NCI-H2171 treated with DMSO at 0.1 percent for 48 hours (cell line): ENCODE data around the gene PPIP5K2.
A peak's percentile ranks its signal among the peaks of the same experiment; 100 is the strongest.

Experiments
- DNase-seq: peaks from one replicate; lab custom pipeline; 2025; lab: John Stamatoyannopoulos, UW

PPIP5K2 gene

DNA sequence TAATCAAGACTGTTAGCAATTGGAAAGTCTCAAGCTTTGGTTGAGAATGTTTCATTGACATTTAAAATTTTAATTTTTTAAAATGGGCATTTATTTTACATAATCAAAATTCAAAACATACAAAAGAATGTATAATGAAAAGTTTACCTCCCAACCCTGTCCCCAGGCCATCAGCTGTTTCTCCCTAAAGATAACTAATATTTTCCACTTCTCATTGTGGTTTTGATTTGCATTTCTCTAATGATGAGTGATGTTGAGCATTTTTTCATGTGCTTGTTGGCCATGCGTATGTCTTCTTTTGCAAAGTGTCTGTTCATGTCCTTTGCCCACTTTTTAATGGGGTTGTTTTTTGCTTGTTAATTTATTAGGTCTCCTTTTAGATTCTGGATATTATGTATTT is 127.0 kb downstream of the PPIP5K2 start:
- no peak for DNase-seq

GRCh38 chr5:103249068-103249467 is 129.0 kb downstream of the PPIP5K2 start:
- no peak for DNase-seq

DNA sequence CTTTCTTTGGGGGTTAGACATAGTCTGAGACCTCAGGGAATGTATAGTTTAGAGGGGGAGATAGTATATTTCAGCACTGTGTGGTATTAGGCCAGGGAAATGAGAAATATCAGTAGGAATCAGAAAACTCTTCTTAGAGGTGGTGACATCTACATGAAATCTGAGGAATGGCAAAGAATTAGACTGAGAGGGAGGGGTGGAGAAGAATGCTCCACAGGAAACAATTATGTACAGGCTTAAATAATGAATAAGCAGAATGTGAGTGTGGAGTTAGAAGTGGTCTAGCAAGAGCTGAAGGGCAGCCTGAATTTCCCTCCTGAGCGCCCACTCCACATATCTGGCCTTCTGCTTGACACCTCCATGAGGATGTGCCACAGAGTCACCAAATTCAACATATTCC is 134.8 kb downstream of the PPIP5K2 start:
- no peak for DNase-seq

DNA sequence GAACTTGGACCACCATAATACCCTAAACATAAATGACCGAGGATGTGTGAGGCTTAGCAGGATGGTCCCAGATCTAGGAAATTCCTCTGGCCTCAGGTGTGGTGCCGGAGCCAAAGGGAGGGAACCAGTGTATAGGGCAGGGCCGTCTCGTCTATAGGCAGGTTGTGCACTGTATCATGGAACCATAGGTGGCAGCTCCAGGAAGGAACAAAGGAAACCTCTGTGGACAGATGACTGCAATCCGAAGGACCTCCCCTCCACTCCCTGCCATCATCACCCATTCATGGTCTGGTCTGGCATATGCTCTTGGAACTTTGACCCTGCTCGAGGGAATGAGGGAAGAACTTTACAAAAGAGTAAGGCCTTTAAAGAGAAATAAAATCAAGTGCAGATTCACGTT is 135.6 kb downstream of the PPIP5K2 start:
- DNase-seq = no peak

DNA sequence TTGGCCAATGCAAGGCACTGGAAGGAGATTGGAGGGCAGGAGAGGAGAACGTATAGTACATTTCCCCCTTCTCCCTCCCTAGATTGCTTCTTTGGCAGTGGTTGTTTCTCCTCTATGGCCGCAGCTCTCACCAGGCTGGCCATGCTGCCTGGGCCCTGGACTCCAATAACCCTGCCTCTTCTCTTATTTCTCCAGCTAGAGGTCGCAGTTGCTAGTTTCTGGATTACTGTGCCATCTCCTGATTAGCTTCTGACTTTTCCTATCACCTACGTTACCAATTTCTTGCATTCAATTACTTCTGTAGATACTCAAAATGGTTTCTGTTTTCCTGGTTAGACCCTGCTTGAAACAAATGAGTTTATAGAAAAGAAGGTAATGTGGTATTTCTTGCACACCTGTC is 136.1 kb downstream of the PPIP5K2 start:
- no peak for DNase-seq

DNA sequence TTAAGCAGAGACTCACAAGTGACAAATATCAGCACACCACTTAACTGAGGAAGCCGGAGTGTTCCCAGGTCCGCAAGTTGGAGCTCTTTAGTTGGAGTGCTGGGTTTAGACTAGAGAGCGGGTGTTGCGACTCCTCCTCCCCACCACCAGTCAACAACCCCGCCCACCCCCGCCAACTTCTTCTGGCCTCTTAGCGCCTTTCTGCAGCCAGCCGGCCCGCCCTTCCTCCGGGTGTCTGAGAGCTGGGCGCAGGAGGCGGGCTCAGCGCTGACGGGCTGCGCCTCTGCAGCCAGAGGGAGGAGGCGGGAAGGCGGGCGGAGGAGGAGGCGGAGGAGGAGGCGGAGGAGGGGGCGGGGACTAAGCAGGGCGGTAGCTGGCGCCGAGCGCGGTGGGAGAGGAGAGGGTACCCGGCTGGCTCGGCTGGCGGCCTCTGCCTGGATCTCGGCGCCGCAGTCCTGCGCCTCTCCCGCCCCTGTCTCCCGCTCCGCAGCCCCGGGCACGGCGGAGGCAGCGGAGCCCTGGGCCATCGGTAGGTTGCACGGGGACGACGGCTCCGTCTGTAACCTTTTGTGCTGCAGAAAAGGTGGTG is 138.4 kb downstream of the PPIP5K2 start, which contains the start of gene MACIR:
TSS of gene MACIR (plus strand) at position 396 of the 589 bp plus-strand sequence. CDS start 17,157 bp downstream, outside the sequence.
- peak; percentile 86 for DNase-seq

DNA sequence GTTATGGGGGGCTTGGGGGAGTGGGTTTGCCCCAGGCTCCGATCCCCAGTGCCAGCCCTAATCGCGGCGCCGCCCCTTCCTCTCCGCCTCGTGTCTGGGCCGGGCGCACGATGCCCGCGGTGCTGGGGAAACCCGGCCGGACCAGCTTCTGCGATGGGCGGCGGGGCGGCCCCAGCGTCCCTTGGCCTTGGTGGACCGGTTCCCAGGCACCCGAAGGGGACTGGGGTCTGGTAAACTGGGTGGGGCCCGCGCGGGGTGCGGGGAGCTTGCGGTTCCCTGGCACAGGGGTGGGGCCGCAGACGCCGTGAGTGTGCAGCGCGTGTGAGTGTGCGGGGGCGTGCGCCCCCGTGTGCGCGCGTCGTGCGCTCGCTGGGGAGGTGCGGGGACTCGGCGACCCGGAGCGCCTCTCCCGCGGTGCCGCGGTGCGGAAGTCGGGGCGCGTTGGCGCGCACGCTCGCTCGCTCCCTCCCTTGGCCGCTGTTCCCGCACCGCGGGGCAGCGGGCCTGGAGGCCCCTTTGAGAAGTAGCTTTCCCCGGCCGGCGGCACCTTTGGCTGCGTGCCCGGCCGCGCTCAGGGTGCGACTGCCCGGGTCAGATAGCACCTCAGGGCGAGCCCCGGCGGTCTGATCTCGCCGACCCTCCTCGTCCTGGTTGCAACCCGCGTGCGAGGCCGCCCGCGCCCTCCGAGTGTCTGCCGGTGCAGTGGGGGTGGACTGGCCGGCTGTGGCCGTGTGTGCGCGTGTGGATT is 139.0 kb downstream of the PPIP5K2 start:
- DNase-seq = peak; percentile 64

DNA sequence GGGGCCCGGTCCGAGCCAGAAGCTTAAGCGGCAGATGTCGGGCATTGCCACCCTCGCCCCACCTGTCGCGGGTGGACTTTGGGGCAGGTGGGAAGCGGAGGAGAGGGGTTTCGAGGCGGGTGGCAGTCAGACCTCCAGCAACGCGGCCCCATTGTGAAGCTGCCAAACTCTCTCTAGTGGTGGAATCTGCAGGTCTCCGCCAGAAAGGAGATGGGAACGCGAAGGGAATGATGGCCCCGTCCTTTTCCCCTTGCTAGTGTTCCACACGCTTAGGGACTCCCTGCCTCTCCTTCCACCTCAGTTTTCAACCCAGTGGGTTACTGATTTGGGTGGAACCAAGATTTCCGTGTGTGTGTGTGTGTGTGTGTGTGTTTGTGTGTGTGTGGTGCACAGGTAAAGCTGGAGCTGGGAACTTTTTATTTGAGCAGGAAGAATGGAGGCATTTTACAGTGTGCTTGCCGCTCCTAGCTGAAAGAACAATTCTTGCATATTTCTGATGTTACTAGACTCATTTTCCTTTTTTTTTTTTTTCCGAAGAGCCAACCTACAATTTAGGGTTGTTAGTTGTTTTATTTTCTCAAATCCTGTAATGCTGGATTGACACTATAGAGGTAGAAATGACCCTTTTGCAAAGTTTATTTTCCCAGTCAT is 139.7 kb downstream of the PPIP5K2 start:
- DNase-seq = peak; percentile 42

GRCh38 chr5:103260951-103261350 is 140.8 kb downstream of the PPIP5K2 start:
- DNase-seq = no peak
